Heart right ventricle (tissue), 16 donors: ENCODE results near the gene TSPAN7. TPM values are rescaled to one million over a fixed set of nuclear protein-coding genes. Genes with fewer than 3 reads are reported as not detected.

Experiments used
- ATAC-seq, 8 donors: fragments of 200-7000 bp; cut with Tn5 transposase; one replicate each; pipeline ENCODE4 v1.9.1; 2020; ENCODE audit warnings: mild to moderate bottlenecking in 8 of 8, moderate library complexity in 8 of 8, moderate number of reproducible peaks in 1 of 8
- DNase-seq, 2 donors: peaks; one replicate each; pipeline ENCODE4 v3.0.0-alpha.2; 2020
- H3K27ac ChIP-seq, 10 donors: fragments of 200-600 bp; sonication (generic) in 2 of 10; one replicate each; pipeline versions ENCODE4 v1.5.0 to v1.8.0; 2020 to 2022; ENCODE audit warnings: mild to moderate bottlenecking in 3 of 10
- H3K27me3 ChIP-seq, 7 donors: fragments of 200-600 bp; one replicate each; pipeline ENCODE4 v1.8.0; 2021 to 2022; ENCODE audit warnings: mild to moderate bottlenecking in 2 of 7
- H3K36me3 ChIP-seq, 9 donors: fragments of 200-600 bp; sonication (generic) in 1 of 9; one replicate each; pipeline versions ENCODE4 v1.5.0 to v1.8.0; 2020 to 2022; ENCODE audit warnings: mild to moderate bottlenecking in 2 of 9
- H3K4me1 ChIP-seq, 9 donors: fragments of 200-600 bp; sonication (generic) in 1 of 9; one replicate each; pipeline versions ENCODE4 v1.5.0 to v1.8.0; 2020 to 2022; ENCODE audit warnings: mild to moderate bottlenecking in 4 of 9
- H3K4me3 ChIP-seq, 10 donors: fragments of 200-600 bp; sonication (generic) in 2 of 10; one replicate each; pipeline versions ENCODE4 v1.5.0 to v1.8.0; 2020 to 2022; ENCODE audit warnings: mild to moderate bottlenecking in 7 of 10, moderate library complexity in 2 of 10
- H3K9me3 ChIP-seq, 11 donors: fragments of 200-600 bp in 10 of 11; sonication (generic) in 2 of 11; one replicate each; pipeline versions ENCODE4 v1.5.0 to v1.8.0; 2013 to 2022; ENCODE audit warnings: mild to moderate bottlenecking in 2 of 11, control low read depth in 1 of 11, moderate library complexity in 1 of 11
- WGBS, 2 donors: extraction: QIAGEN DNeasy Blood & Tissue Kit; methylation state at CpG; one replicate each; pipeline ENCODE4 v1.1.7; 2013; ENCODE audit warnings: inconsistent platforms in 1 of 2; 5-methylcytosine and 5-hydroxymethylcytosine counted together
- intact Hi-C, 10 donors: fragments of 100-400 bp; cut with DNase I; formaldehyde crosslinking; loops; one replicate each; pipeline versions ENCODE4 v1.11.1 to v1.14.2; 2022
- polyA plus RNA-seq, 2 donors: library from polyadenylated mRNA; stranded (reverse); fragments of 200-250 nt; gene quantifications; one replicate each; pipeline ENCODE4 v1.2.3, GENCODE V29; 2013
- total RNA-seq, 10 donors: library from RNA; stranded (reverse); fragmentation: NEBNext Ultra II Directional in 3 of 10; extraction: Animal tissue kit (Norgen Biotek cat#: 25700) in 3 of 10; gene quantifications; one replicate each; pipeline versions ENCODE4 v1.2.1 to v1.2.4, GENCODE V29; 2021 to 2023
- TF ChIP-seq, protein P1 (sequence below), 9 donors: fragments of 200-600 bp; sonication (generic) in 2 of 9; IDR thresholded peaks; one replicate each; pipeline versions ENCODE4 v1.5.0 to v1.8.0; 2021 to 2022; ENCODE audit warnings: antibody characterized with exemption in 9 of 9, mild to moderate bottlenecking in 5 of 9, moderate library complexity in 1 of 9
- donor health status: Arrhythmogenic right ventricular cardiomyopathy.
- donor health status: ischemic (EF 13 %, LVEDD 7.1; RV severe dilation, severe dysfunction).
- donor health status: healthy with polysubstance abuse.
- donor health status: DM: no; HTN: yes; CAD: no.
- donor health status: DM: no; HTN: no; CAD: no.
- donor health status: ischemic (EF 25% LVEDD 6.9; RV normal size, moderate dysfunction).
- donor health status: ischemic (EF 25% LVEDD 5.7; RV mildly dilated, moderate dysfunction).
- donor health status: healthy.
- donor health status: DM: yes; HTN: yes; CAD: no.
- donor health status: Ischemic cardiomyopathy.
- donor health status: ischemic (EF 35%, LVEDD 5.7; RV mildly dilated, moderate dysfunction).
- donor health status: nonischemic (EF 11% LVEDD 7.7; RV severe dilation, severe dysfunction).
- donor health status: DM: yes; HTN: yes; CAD: no.
- donor health status: PGD.
- donor health status: ischemic (EF 29% LVEDD 5.4; RV normal size, mild dysfunction).
- donor health status: nonischemic (EF 23%, LVEDD 6.1; RV moderate dilation, normal function).

The TSPAN7 gene
- total and polyA plus RNA-seq, 12 donors: 11.1 to 49.3 (median 21.0) TPM

DNA sequence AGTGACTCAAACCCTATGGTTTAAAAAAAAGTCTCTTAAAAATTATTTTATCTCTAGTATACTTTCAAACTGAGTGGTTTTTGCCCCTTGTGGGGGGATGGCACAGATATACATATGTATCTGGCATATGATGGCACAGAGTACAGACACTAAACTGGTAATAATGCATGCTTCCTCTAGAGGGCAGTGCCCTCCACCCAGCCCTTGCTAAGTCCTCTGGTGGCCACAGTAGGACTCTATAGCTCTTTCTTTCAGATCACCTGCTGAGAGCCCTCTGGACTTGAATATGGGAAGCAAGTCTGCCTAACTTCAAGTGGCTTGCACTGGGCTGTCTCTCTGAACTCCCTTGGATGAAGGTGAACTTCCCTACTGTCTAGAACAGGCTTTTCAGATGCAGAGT lies 66.3 kb downstream of the TSPAN7 start:
- intact Hi-C loops: no loop called here
- H3K27me3 ChIP-seq: peaks cover 0 to 18% (median 0%) of the 10 kb centered on the region in 7 donors
- H3K27ac ChIP-seq: no peak overlapping the region
- no peaks in the 10 kb centered on the region for H3K36me3 ChIP-seq
- ATAC-seq: no peak
- TF ChIP-seq, protein P1, sequence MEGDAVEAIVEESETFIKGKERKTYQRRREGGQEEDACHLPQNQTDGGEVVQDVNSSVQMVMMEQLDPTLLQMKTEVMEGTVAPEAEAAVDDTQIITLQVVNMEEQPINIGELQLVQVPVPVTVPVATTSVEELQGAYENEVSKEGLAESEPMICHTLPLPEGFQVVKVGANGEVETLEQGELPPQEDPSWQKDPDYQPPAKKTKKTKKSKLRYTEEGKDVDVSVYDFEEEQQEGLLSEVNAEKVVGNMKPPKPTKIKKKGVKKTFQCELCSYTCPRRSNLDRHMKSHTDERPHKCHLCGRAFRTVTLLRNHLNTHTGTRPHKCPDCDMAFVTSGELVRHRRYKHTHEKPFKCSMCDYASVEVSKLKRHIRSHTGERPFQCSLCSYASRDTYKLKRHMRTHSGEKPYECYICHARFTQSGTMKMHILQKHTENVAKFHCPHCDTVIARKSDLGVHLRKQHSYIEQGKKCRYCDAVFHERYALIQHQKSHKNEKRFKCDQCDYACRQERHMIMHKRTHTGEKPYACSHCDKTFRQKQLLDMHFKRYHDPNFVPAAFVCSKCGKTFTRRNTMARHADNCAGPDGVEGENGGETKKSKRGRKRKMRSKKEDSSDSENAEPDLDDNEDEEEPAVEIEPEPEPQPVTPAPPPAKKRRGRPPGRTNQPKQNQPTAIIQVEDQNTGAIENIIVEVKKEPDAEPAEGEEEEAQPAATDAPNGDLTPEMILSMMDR (IDR thresholded peaks at IDR 0.05): peak in 8 of 9 donors; percentile 14 to 63 (median 40)
- H3K9me3 ChIP-seq: no peaks in the 10 kb centered on the region
- peaks cover 0 to 9% (median 0%) of the 10 kb centered on the region in 9 donors for H3K4me1 ChIP-seq
- no peak for DNase-seq
- no peak overlapping the region for H3K4me3 ChIP-seq

DNA sequence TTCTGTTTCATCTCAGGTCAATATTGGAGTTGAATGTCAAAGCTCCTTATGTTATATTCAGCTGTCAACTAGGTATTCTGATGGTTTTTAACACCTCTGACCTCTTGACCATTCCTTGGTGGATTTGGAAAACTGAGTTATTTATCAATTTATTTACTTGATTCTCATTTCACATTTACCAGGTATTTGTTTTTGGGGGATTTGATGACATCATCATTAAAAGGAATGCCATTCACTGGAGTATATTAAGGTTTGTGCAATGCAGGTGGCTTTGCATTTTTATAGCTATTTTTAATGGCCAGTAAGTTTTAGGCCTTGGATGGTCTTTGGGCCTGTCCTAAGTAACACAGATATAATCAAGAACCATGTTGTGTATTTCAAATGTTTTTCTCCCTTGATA lies 67.2 kb downstream of the TSPAN7 start:
- no peaks in the 10 kb centered on the region for H3K9me3 ChIP-seq
- no peaks in the 10 kb centered on the region for H3K36me3 ChIP-seq
- TF ChIP-seq, protein P1 (IDR thresholded peaks at IDR 0.05): no peak
- DNase-seq (no peak), ATAC-seq (no peak)
- peaks cover 0 to 17% (median 0%) of the 10 kb centered on the region in 7 donors for H3K27me3 ChIP-seq
- no peak overlapping the region for H3K4me3 ChIP-seq
- H3K4me1 ChIP-seq: peaks cover 0 to 9% (median 0%) of the 10 kb centered on the region in 9 donors
- no peak overlapping the region for H3K27ac ChIP-seq
- intact Hi-C loops: no loop called here

DNA sequence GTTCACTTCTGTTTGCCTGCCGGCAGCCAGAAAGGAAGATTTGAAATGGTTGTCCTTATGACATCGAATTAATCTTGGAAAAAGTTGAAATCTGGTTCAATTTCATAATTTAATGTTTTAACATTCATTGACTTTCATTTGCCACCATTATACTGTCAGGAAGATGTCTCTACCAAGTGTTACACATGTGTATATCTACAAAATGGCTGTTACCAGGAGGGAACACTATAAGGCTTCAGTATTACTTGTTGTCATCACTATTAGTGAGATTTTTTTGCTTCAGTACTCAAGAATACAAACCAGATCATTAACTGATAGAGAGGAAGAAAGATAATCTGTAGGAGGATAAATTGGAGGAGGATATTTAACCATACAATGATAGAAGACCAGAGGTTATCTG lies 71.2 kb downstream of the TSPAN7 start:
- Histone ChIP-seq H3K4me3 (peak overlapping the region in 7 of 10 donors; percentile 2 to 18 (median 14)), H3K27ac (peak overlapping the region in 4 of 10 donors; percentile 18 to 56 (median 42)), H3K9me3 (no peaks in the 10 kb centered on the region), H3K4me1 (peaks cover 0 to 29% (median 0%) of the 10 kb centered on the region in 9 donors), H3K27me3 (peaks cover 0 to 24% (median 0%) of the 10 kb centered on the region in 7 donors), H3K36me3 (no peaks in the 10 kb centered on the region)
- intact Hi-C loops: no loop called here
- WGBS, 2 donors: 36 to 67% methylated on average over 2 of the region's 2 CpGs
- TF ChIP-seq, protein P1 (IDR thresholded peaks at IDR 0.05): no peak
- ATAC-seq (no peak), DNase-seq (no peak)

DNA sequence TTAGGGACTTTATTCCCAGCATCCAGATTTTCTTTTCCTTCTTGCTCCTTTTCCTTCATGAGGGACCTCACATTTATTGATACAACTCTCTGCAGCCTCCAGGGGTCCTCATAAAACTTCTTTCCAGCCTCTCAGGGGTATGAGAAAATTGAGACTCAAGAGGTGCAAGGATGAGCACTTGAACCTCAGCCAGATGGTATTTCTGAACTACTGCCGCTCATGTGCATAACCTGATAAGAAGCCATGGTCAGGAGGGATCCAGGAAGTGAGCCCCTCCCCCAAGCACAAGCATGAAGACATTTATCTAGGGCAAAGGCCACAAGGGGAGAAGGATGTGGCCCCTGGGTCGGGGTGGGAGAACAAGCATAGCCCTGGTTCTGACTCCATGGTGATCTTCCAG lies 73.3 kb downstream of the TSPAN7 start:
- H3K9me3 ChIP-seq: no peaks in the 10 kb centered on the region
- no peak for ATAC-seq
- DNase-seq: no peak
- no peak overlapping the region for H3K4me3 ChIP-seq
- peaks cover 0 to 36% (median 0%) of the 10 kb centered on the region in 7 donors for H3K27me3 ChIP-seq
- H3K4me1 ChIP-seq: peaks cover 0 to 30% (median 0%) of the 10 kb centered on the region in 9 donors
- intact Hi-C loops: no loop called here
- TF ChIP-seq, protein P1 (IDR thresholded peaks at IDR 0.05): no peak
- no peaks in the 10 kb centered on the region for H3K36me3 ChIP-seq
- no peak overlapping the region for H3K27ac ChIP-seq
- 28 to 33% methylated on average over 2 of the region's 2 CpGs for WGBS, 2 donors
